Spleen (tissue), 11 donors: Measurements from ENCODE around the gene THAP7. TPM values are rescaled to one million over a fixed set of nuclear protein-coding genes. Genes with fewer than 3 reads are reported as not detected.

Source experiments
- DNase-seq: peaks from one replicate; pipeline ENCODE4 v3.0.0-alpha.2; 2020
- H3K27ac ChIP-seq, 8 donors: fragments of 200-600 bp; sonication (generic) in 7 of 8; 1 replicate in 4 of 8; 2 replicates in 4 of 8; pipeline versions ENCODE4 v1.5.0 to v1.8.0; 2016 to 2021; ENCODE audit warnings: inconsistent platforms in 4 of 8, mild to moderate bottlenecking in 4 of 8, moderate library complexity in 1 of 8
- H3K27me3 ChIP-seq, 7 donors: fragments of 200-600 bp; sonication (generic) in 6 of 7; replicated peaks in 1 of 7; 1 replicate in 4 of 7; 2 replicates in 3 of 7; pipeline versions ENCODE4 v1.5.0 to v1.8.0; 2016 to 2021; ENCODE audit warnings: inconsistent platforms in 3 of 7, mild to moderate bottlenecking in 1 of 7
- H3K36me3 ChIP-seq, 6 donors: fragments of 200-600 bp; sonication (generic) in 5 of 6; 1 replicate in 4 of 6; 2 replicates in 2 of 6; pipeline versions ENCODE4 v1.5.0 to v1.8.0; 2016 to 2021; ENCODE audit warnings: inconsistent platforms in 2 of 6
- H3K4me1 ChIP-seq, 6 donors: fragments of 200-600 bp; sonication (generic) in 5 of 6; 1 replicate in 3 of 6; 2 replicates in 3 of 6; pipeline versions ENCODE4 v1.5.0 to v1.8.0; 2016 to 2021; ENCODE audit warnings: inconsistent platforms in 3 of 6
- H3K4me3 ChIP-seq, 8 donors: fragments of 200-600 bp; sonication (generic) in 7 of 8; 1 replicate in 4 of 8; 2 replicates in 4 of 8; pipeline versions ENCODE4 v1.5.0 to v1.8.0; 2016 to 2021; ENCODE audit warnings: inconsistent platforms in 4 of 8, mild to moderate bottlenecking in 4 of 8, moderate library complexity in 2 of 8
- H3K9me3 ChIP-seq, 8 donors: fragments of 200-600 bp; sonication (generic) in 7 of 8; 1 replicate in 4 of 8; 2 replicates in 4 of 8; pipeline versions ENCODE4 v1.5.0 to v1.8.0; 2016 to 2021; ENCODE audit warnings: inconsistent platforms in 4 of 8
- POLR2A ChIP-seq, 3 donors: fragments of 450-650 bp; IDR thresholded peaks; one replicate each; pipeline ENCODE4 v1.5.1; 2017; ENCODE audit warnings: antibody characterized with exemption in 3 of 3, mild to moderate bottlenecking in 1 of 3
- POLR2AphosphoS5 ChIP-seq, 3 donors: sonication (generic); formaldehyde crosslinking; IDR thresholded peaks; one replicate each; pipeline ENCODE4 v1.5.1; 2017; ENCODE audit warnings: antibody characterized with exemption in 3 of 3
- WGBS, 5 donors: extraction: QIAGEN DNeasy Blood & Tissue Kit in 3 of 5; methylation state at CpG; one replicate each; pipeline versions ENCODE4 v1.1.5 to v1.1.7; 2013 to 2018; 5-methylcytosine and 5-hydroxymethylcytosine counted together
- intact Hi-C: fragments of 100-400 bp; cut with DNase I; formaldehyde crosslinking; loops from one replicate; pipeline ENCODE4 v1.15.0; 2023; ENCODE audit warnings: low total_unique reads
- polyA plus RNA-seq, 3 donors: library from polyadenylated mRNA; stranded (reverse); fragments of 200-250 nt; gene quantifications; one replicate each; pipeline ENCODE4 v1.2.1, GENCODE V29; 2013
- total RNA-seq, 7 donors: library from RNA; depleted of rRNA in 3 of 7; stranded (reverse); fragments of >200 nt in 3 of 7; fragmentation: NEBNext Ultra II Directional in 4 of 7; extraction: Animal tissue kit (Norgen Biotek cat#: 25700) in 4 of 7; gene quantifications; one replicate each; pipeline versions ENCODE4 v1.1.0 to v1.2.1, GENCODE V29; 2016 to 2021
- TF ChIP-seq, protein P1 (sequence below), 11 experiments: fragments of 200-600 bp in 7 of 11; fragments of 450-650 bp in 4 of 11; sonication (generic) in 4 of 11; IDR thresholded peaks in 8 of 11; conservative IDR thresholded peaks in 3 of 11; 1 replicate in 7 of 11; 2 replicates in 4 of 11; pipeline versions ENCODE4 v1.4.0 to v1.8.0; 2016 to 2021; ENCODE audit warnings: antibody characterized with exemption in 11 of 11, inconsistent platforms in 4 of 11, mild to moderate bottlenecking in 1 of 11
- donor health status: healthy with polysubstance abuse.
- donor health status: DM: no; HTN: no; CAD: no; lungs with moderate emphysema.
- donor health status: DM: no; HTN: no; CAD: no.
- donor health status: Bipolar disorder and iron deficiency.
- donor health status: healthy.
- donor health status: DM: no; HTN: no; CAD: no.
- donor health status: DM: yes; HTN: yes; CAD: no.

The THAP7 gene
- total and polyA plus RNA-seq, 10 donors = 16.7 to 53.3 (median 29.6) TPM

DNA sequence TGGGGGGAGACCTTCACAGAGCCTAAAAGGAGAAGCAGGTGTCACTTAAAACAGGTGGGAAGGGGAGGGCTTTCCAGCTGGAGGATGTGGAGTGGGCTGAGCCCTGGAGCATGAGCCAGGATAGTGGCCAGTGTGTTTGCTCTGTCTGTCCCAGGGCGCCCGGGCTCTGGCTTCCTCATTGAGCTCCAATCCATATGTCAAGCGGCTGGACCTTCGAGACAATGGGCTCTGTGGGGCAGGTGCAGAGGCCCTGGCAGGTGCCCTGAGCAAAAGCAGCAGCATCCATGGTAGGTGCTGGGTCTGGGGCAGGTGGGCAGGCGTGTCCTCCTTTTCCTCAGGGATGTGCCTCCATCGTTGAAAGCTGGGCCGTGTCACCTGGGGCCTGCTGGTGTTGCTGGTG is 45.8 kb upstream of the THAP7 start:
- no peaks in the 10 kb centered on the region for H3K36me3 ChIP-seq
- intact Hi-C loops = no loop called here
- H3K27ac ChIP-seq = no peak overlapping the region
- peaks cover 0 to 36% (median 0%) of the 10 kb centered on the region in 7 donors for H3K27me3 ChIP-seq
- TF ChIP-seq POLR2A (IDR thresholded peaks at IDR 0.05) (no peak), POLR2AphosphoS5 (IDR thresholded peaks at IDR 0.05) (no peak)
- TF ChIP-seq, protein P1, sequence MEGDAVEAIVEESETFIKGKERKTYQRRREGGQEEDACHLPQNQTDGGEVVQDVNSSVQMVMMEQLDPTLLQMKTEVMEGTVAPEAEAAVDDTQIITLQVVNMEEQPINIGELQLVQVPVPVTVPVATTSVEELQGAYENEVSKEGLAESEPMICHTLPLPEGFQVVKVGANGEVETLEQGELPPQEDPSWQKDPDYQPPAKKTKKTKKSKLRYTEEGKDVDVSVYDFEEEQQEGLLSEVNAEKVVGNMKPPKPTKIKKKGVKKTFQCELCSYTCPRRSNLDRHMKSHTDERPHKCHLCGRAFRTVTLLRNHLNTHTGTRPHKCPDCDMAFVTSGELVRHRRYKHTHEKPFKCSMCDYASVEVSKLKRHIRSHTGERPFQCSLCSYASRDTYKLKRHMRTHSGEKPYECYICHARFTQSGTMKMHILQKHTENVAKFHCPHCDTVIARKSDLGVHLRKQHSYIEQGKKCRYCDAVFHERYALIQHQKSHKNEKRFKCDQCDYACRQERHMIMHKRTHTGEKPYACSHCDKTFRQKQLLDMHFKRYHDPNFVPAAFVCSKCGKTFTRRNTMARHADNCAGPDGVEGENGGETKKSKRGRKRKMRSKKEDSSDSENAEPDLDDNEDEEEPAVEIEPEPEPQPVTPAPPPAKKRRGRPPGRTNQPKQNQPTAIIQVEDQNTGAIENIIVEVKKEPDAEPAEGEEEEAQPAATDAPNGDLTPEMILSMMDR (IDR thresholded peaks at IDR 0.05 in 8 of 11, conservative IDR thresholded peaks at IDR 0.05 in 3 of 11) = no peak
- H3K9me3 ChIP-seq = no peaks in the 10 kb centered on the region
- peaks cover 11 to 34% (median 29%) of the 10 kb centered on the region in 6 donors for H3K4me1 ChIP-seq
- 78 to 92% (median 84%) methylated on average over 4 to 7 of the region's 7 CpGs for WGBS, 5 donors
- no peak overlapping the region for H3K4me3 ChIP-seq
- DNase-seq = peak; percentile 64

DNA sequence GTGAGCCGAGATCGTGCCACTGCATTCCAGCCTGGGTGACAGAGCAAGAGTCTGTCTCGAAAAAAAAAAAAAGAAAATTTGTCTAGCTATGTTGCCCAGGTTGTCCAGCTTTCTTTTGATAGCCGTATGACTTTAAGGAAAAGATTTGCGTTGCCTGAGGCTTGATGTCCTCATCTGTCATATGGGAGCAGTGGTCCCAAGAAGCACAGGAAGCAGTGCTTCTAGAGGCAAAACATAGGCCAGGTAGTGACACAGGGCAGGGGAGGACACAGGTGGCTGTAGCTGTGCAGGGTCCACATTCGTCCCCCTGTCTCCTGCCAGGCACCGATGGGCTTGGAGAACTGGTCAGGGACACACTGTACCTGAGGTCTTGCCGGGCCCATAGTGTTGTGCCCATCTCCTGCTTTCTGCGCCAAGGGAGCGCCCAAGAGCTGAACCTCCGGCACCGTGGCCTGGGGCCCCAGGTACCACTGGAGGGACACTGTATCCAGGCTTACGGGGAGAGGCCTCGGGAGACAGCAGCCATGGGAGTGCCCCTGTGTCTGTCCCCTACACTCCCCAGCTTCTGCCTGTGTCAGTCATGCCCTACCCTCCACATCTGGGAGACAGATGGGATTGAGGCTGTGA is 45.2 kb upstream of the THAP7 start:
- Histone ChIP-seq H3K4me1 (peaks cover 11 to 34% (median 29%) of the 10 kb centered on the region in 6 donors), H3K9me3 (no peaks in the 10 kb centered on the region), H3K4me3 (no peak overlapping the region), H3K27ac (no peak overlapping the region), H3K27me3 (peaks cover 0 to 37% (median 0%) of the 10 kb centered on the region in 7 donors), H3K36me3 (no peaks in the 10 kb centered on the region)
- TF ChIP-seq POLR2AphosphoS5 (IDR thresholded peaks at IDR 0.05) (no peak), POLR2A (IDR thresholded peaks at IDR 0.05) (no peak)
- TF ChIP-seq, protein P1 (IDR thresholded peaks at IDR 0.05 in 8 of 11, conservative IDR thresholded peaks at IDR 0.05 in 3 of 11) = no peak
- DNase-seq = peak; percentile 41
- intact Hi-C loops = no loop called here
- 90 to 93% (median 92%) methylated on average over 11 to 14 of the region's 14 CpGs for WGBS, 5 donors

DNA sequence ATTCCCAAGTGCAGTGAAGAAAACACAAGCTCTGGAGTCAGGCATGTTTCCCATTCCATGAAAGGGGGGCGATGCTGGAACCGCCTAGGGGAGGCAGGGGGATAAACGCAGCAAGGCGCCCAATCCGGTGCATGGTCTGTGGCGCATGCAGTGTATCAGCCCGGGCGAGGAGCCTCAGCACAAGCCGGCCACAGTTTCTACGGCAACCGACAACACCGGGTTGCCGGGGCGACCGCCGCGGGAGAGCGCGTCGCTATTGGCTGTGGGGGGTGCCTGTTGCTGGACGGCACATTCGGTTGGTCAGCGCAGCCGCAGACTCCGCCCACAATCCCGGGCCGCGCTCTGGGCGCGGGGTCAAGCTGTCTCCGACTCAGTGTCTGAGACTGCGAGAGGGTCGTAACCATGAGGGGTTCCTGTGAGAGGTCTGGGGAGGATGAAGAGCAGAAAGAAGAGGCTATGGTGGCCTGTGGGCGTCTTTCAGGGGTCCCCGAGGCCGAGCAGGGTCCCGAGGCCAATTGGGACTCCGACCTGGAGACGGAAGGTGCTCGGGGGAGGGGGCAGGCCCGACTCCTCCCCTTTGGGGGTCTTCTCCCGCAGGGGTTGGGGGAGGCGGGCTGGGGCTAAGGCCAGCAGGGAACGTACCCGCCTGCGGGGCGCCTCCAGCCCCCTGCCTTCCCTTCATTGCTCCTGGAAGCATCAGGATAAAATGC is 43.8 kb upstream of the THAP7 start, which contains the start of gene LRRC74B:
Gene LRRC74B, plus strand, starts transcription at position 362 of the 710 bp plus-strand sequence. Its CDS starts 41 bp downstream, at position 403.
- H3K27ac ChIP-seq = peak within 1 kb of the TSS in 5 of 8 donors; percentile 20 to 79 (median 62)
- no peaks in the 10 kb centered on the region for H3K9me3 ChIP-seq
- no peaks in the 10 kb centered on the region for H3K36me3 ChIP-seq
- DNase-seq = peak; percentile 92
- H3K4me1 ChIP-seq = peaks cover 11 to 34% (median 29%) of the 10 kb centered on the region in 6 donors
- peak in 2 of 3 donors; percentile 34 to 53 for TF ChIP-seq POLR2AphosphoS5 (IDR thresholded peaks at IDR 0.05)
- TF ChIP-seq, protein P1 (IDR thresholded peaks at IDR 0.05 in 8 of 11, conservative IDR thresholded peaks at IDR 0.05 in 3 of 11) = no peak
- intact Hi-C loops = no loop called here
- peak within 1 kb of the TSS; percentile 12 to 55 (median 20) for H3K4me3 ChIP-seq
- peaks cover 0 to 37% (median 0%) of the 10 kb centered on the region in 7 donors for H3K27me3 ChIP-seq
- WGBS, 5 donors = 8 to 16% (median 11%) methylated on average over 30 to 47 of the region's 47 CpGs
